Measurements from ENCODE around the gene TRAPPC6A. TPM values are rescaled to one million over a fixed set of nuclear protein-coding genes. Genes with fewer than 3 reads are reported as not detected.

The TRAPPC6A gene
- total and polyA plus RNA-seq, 9 donors: 1.8 to 33.7 (median 23.4) TPM

GRCh38 chr19:45216667-45217066, 38.6 kb upstream of the TRAPPC6A start:
- 54 to 61% (median 59%) methylated on average over 6 of the region's 6 CpGs for WGBS, 3 donors
- H3K36me3 ChIP-seq: no peaks in the 10 kb centered on the region
- no peak overlapping the region for H3K4me3 ChIP-seq
- H3K4me1 ChIP-seq (ENCODE audit: insufficient read depth): no peaks in the 10 kb centered on the region
- no peaks in the 10 kb centered on the region for H3K9me3 ChIP-seq
- intact Hi-C loops (cut with DNase I): no loop called here
- no peak overlapping the region for H3K27ac ChIP-seq
- DNase-seq: no peak
- H3K27me3 ChIP-seq: no peaks in the 10 kb centered on the region
- TF ChIP-seq EP300 (IDR thresholded peaks at IDR 0.05) (no peak), CTCF (IDR thresholded peaks at IDR 0.05) (no peak), POLR2A (IDR thresholded peaks at IDR 0.05) (no peak)

GRCh38 chr19:45215391-45216191, 37.6 kb upstream of the TRAPPC6A start:
- Histone ChIP-seq H3K4me1 (ENCODE audit: insufficient read depth) (no peaks in the 10 kb centered on the region), H3K9me3 (no peaks in the 10 kb centered on the region), H3K27me3 (no peaks in the 10 kb centered on the region), H3K27ac (no peak overlapping the region), H3K36me3 (no peaks in the 10 kb centered on the region), H3K4me3 (no peak overlapping the region)
- 31 to 43% (median 36%) methylated on average over 35 of the region's 35 CpGs for WGBS, 3 donors
- DNase-seq: no peak
- intact Hi-C loops (cut with DNase I): no loop called here
- TF ChIP-seq CTCF (IDR thresholded peaks at IDR 0.05) (no peak), POLR2A (IDR thresholded peaks at IDR 0.05) (no peak), EP300 (IDR thresholded peaks at IDR 0.05) (no peak)

- intact Hi-C loops (cut with DNase I): no loop called here
- Histone ChIP-seq H3K9me3 (no peaks in the 10 kb centered on the region), H3K4me1 (ENCODE audit: insufficient read depth) (no peaks in the 10 kb centered on the region), H3K27me3 (no peaks in the 10 kb centered on the region), H3K4me3 (no peak overlapping the region), H3K27ac (no peak overlapping the region), H3K36me3 (no peaks in the 10 kb centered on the region)
- TF ChIP-seq POLR2A (IDR thresholded peaks at IDR 0.05): no peak
- no peak for TF ChIP-seq EP300 (IDR thresholded peaks at IDR 0.05)
- TF ChIP-seq CTCF (IDR thresholded peaks at IDR 0.05): no peak
- DNase-seq: no peak
- WGBS, 3 donors: 79 to 82% (median 80%) methylated on average over 23 of the region's 23 CpGs
These were observed 35.0 kb upstream of the TRAPPC6A start for GRCh38 chr19:45213031-45213430.

GRCh38 chr19:45211751-45212381, 33.8 kb upstream of the TRAPPC6A start:
- intact Hi-C loops (cut with DNase I): no loop called here
- no peak overlapping the region for H3K27ac ChIP-seq
- H3K27me3 ChIP-seq: no peaks in the 10 kb centered on the region

More at GRCh38 chr19:45211751-45212381, 33.8 kb upstream of the TRAPPC6A start:
- no peak for TF ChIP-seq POLR2A (IDR thresholded peaks at IDR 0.05)
- TF ChIP-seq CTCF (IDR thresholded peaks at IDR 0.05): no peak
- no peak for TF ChIP-seq EP300 (IDR thresholded peaks at IDR 0.05)
- no peaks in the 10 kb centered on the region for H3K9me3 ChIP-seq
- DNase-seq: peak in 3 of 5 donors; percentile 31 to 44 (median 33)
- H3K36me3 ChIP-seq: no peaks in the 10 kb centered on the region
- no peak overlapping the region for H3K4me3 ChIP-seq
- H3K4me1 ChIP-seq (ENCODE audit: insufficient read depth): no peaks in the 10 kb centered on the region
- WGBS, 3 donors: 29 to 37% (median 32%) methylated on average over 17 of the region's 17 CpGs

All from ovary (tissue), 9 donors.